MM.1S (cell line): ENCODE measurements around the gene TMEM245.

Source experiments
- CTCF ChIP-seq: fragments of 300-600 bp; sonication (generic); IDR thresholded peaks from 2 replicates; pipeline ENCODE4 v1.5.1; 2016; ENCODE audit warnings: antibody characterized with exemption, low read length, mixed read lengths
- EZH2 ChIP-seq: fragments of 300-600 bp; sonication (generic); optimal IDR thresholded peaks from 2 replicates; pipeline ENCODE3; 2017; ENCODE audit warnings: low read depth, mild to moderate bottlenecking, antibody characterized with exemption, low read length, mixed read lengths
- EZH2phosphoT487 ChIP-seq: fragments of 300-600 bp; sonication (generic); IDR thresholded peaks from 2 replicates; pipeline ENCODE4 v1.6.1; 2018; ENCODE audit warnings: antibody characterized with exemption, low read length

- TF ChIP-seq CTCF: no peak
- TF ChIP-seq EZH2phosphoT487: no peak
- no peak for TF ChIP-seq EZH2
Observed at GRCh38 chr9:108980893-108981292, 138.9 kb downstream of the TMEM245 start.
